Esophagus muscularis mucosa (tissue), 4 donors: ENCODE data around the gene SLCO2A1. TPM values are rescaled to one million over a fixed set of nuclear protein-coding genes. Genes with fewer than 3 reads are reported as not detected.
A peak's percentile ranks its signal among the peaks of the same experiment; 100 is the strongest.

Experiments
- DNase-seq: peaks from one replicate; pipeline ENCODE4 v3.0.0-alpha.2; 2017; ENCODE audit errors: extremely low spot score
- H3K27ac ChIP-seq, 4 donors: fragments of 200-600 bp; sonication (generic); replicated peaks in 1 of 4; 1 replicate in 3 of 4; 2 replicates in 1 of 4; pipeline ENCODE4 v1.5.1; 2016 to 2019; ENCODE audit warnings: mild to moderate bottlenecking in 1 of 4
- H3K27me3 ChIP-seq, 4 donors: fragments of 200-600 bp; sonication (generic); one replicate each; pipeline versions ENCODE4 v1.5.1 to v1.6.0; 2016 to 2019
- H3K36me3 ChIP-seq, 4 donors: fragments of 200-600 bp; sonication (generic); one replicate each; pipeline ENCODE4 v1.5.1; 2016 to 2019
- H3K4me1 ChIP-seq, 4 donors: fragments of 200-600 bp; sonication (generic); one replicate each; pipeline ENCODE4 v1.5.1; 2016 to 2019
- H3K4me3 ChIP-seq, 4 donors: fragments of 200-600 bp; sonication (generic); 1 replicate in 2 of 4; 2 replicates in 2 of 4; pipeline ENCODE4 v1.5.1; 2016 to 2019; ENCODE audit warnings: mild to moderate bottlenecking in 4 of 4, moderate library complexity in 1 of 4
- H3K9me3 ChIP-seq, 4 donors: fragments of 200-600 bp; sonication (generic); 1 replicate in 3 of 4; 2 replicates in 1 of 4; pipeline ENCODE4 v1.5.1; 2016 to 2019
- EP300 ChIP-seq: sonication (generic); formaldehyde crosslinking; IDR thresholded peaks from one replicate; pipeline ENCODE4 v1.6.1; 2017; ENCODE audit warnings: antibody characterized with exemption
- POLR2A ChIP-seq: fragments of 450-650 bp; IDR thresholded peaks from one replicate; pipeline ENCODE4 v1.6.1; 2017; ENCODE audit warnings: antibody characterized with exemption, moderate library complexity, mild to moderate bottlenecking, low read depth
- POLR2AphosphoS5 ChIP-seq, 2 donors: sonication (generic); formaldehyde crosslinking; IDR thresholded peaks; one replicate each; pipeline ENCODE4 v1.6.1; 2017; ENCODE audit warnings: antibody characterized with exemption in 2 of 2
- WGBS: methylation state at CpG from one replicate; pipeline ENCODE4 v1.1.5; 2018; 5-methylcytosine and 5-hydroxymethylcytosine counted together
- intact Hi-C: fragments of 100-400 bp; cut with DNase I; formaldehyde crosslinking; loops from one replicate; pipeline ENCODE4 v1.15.1; 2023
- total RNA-seq, 4 donors: library from RNA; depleted of rRNA; stranded (reverse); fragments of >200 nt; gene quantifications; one replicate each; pipeline versions ENCODE4 v1.1.0 to v1.2.1, GENCODE V29; 2016
- TF ChIP-seq, protein P1 (sequence below), 3 experiments: fragments of 200-600 bp in 2 of 3; fragments of 450-650 bp in 1 of 3; sonication (generic) in 2 of 3; IDR thresholded peaks; one replicate each; pipeline ENCODE4 v1.5.1; 2017 to 2019; ENCODE audit warnings: antibody characterized with exemption in 3 of 3, mild to moderate bottlenecking in 2 of 3, moderate library complexity in 1 of 3

The SLCO2A1 gene
- total RNA-seq, 4 donors from 2014 or later, result 8.3 to 17.6 (median 13.8) TPM

- Histone ChIP-seq H3K36me3 (no peaks in the 10 kb centered on the region), H3K27me3 (no peaks in the 10 kb centered on the region), H3K9me3 (no peaks in the 10 kb centered on the region), H3K4me1 (peaks cover 0 to 8% (median 2%) of the 10 kb centered on the region in 4 donors), H3K4me3 (no peak overlapping the region), H3K27ac (no peak overlapping the region)
- intact Hi-C loops, result loop anchor here (10.0 kb wide), 1 partner anchor 101 kb away; no protein-coding TSS in a partner anchor
- 93% methylated on average over 4 of the region's 5 CpGs for WGBS
- TF ChIP-seq POLR2A (no peak), POLR2AphosphoS5 (IDR thresholded peaks at IDR 0.05) (no peak), EP300 (no peak)
- TF ChIP-seq, protein P1, sequence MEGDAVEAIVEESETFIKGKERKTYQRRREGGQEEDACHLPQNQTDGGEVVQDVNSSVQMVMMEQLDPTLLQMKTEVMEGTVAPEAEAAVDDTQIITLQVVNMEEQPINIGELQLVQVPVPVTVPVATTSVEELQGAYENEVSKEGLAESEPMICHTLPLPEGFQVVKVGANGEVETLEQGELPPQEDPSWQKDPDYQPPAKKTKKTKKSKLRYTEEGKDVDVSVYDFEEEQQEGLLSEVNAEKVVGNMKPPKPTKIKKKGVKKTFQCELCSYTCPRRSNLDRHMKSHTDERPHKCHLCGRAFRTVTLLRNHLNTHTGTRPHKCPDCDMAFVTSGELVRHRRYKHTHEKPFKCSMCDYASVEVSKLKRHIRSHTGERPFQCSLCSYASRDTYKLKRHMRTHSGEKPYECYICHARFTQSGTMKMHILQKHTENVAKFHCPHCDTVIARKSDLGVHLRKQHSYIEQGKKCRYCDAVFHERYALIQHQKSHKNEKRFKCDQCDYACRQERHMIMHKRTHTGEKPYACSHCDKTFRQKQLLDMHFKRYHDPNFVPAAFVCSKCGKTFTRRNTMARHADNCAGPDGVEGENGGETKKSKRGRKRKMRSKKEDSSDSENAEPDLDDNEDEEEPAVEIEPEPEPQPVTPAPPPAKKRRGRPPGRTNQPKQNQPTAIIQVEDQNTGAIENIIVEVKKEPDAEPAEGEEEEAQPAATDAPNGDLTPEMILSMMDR (IDR thresholded peaks at IDR 0.05), result no peak
- no peak for DNase-seq
Measured at GRCh38 chr3:134036291-134036690, 6.6 kb upstream of the SLCO2A1 start.

- no peaks in the 10 kb centered on the region for H3K27me3 ChIP-seq
- no peak for DNase-seq
- H3K4me3 ChIP-seq, result no peak overlapping the region
- no peak overlapping the region for H3K27ac ChIP-seq
- WGBS, result 97% methylated on average over 8 of the region's 8 CpGs
- peaks cover 0 to 8% (median 5%) of the 10 kb centered on the region in 4 donors for H3K4me1 ChIP-seq
- no peaks in the 10 kb centered on the region for H3K36me3 ChIP-seq
- intact Hi-C loops, result loop anchor here (10.0 kb wide), 1 partner anchor 101 kb away; no protein-coding TSS in a partner anchor
- H3K9me3 ChIP-seq, result no peaks in the 10 kb centered on the region
- TF ChIP-seq, protein P1 (IDR thresholded peaks at IDR 0.05), result no peak
- TF ChIP-seq POLR2A (no peak), EP300 (no peak), POLR2AphosphoS5 (IDR thresholded peaks at IDR 0.05) (no peak)
Measured at GRCh38 chr3:134035836-134036235, 6.1 kb upstream of the SLCO2A1 start.

DNA sequence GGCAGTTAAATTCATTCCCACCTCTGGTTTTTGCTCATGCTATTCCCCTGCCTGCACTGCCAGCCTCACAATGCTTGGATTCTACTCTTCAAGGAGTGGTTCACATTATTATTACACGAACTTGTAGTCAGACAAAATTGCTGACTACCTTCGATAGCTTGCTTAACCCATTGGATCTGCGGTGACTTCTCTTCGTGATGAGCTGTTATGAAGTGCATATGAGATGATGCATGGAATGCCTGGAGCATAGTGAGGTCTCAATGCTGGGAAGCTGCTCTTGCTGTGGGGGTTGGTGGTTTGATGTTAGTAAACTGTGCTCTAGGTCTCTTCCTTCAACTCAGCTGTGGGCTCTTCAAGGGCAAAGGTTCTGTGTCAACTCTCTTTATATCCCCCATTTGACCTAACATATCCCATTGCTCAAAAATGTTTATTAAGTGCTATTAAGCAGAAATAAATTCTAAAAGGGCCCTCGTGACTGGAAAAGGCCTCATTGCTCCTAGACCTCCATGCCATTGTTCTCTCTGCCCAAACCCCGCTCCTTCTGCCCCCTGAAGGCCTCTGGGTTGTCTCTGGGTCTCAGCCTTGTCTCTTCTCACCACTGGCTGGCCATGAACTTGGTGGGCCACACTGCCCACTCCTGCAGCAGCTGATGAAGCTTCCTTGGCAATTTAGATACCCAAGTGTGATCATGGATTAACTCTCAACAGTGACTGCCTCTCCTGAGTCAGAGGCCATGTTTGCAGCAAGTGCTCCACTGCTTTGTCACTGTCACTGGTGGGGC, 4.5 kb upstream of the SLCO2A1 start:
- Histone ChIP-seq H3K4me1 (peaks cover 6 to 21% (median 18%) of the 10 kb centered on the region in 4 donors), H3K27me3 (peaks cover 0 to 6% (median 0%) of the 10 kb centered on the region in 4 donors), H3K9me3 (no peaks in the 10 kb centered on the region), H3K27ac (no peak overlapping the region), H3K4me3 (no peak overlapping the region), H3K36me3 (no peaks in the 10 kb centered on the region)
- intact Hi-C loops, result loop anchor here (10.0 kb wide), 1 partner anchor 99 kb away; no protein-coding TSS in a partner anchor
- WGBS, result 89% methylated on average over 6 of the region's 6 CpGs
- no peak for TF ChIP-seq EP300
- TF ChIP-seq, protein P1 (IDR thresholded peaks at IDR 0.05), result no peak
- no peak for TF ChIP-seq POLR2A
- TF ChIP-seq POLR2AphosphoS5 (IDR thresholded peaks at IDR 0.05), result no peak
- peak; percentile 85 for DNase-seq

DNA sequence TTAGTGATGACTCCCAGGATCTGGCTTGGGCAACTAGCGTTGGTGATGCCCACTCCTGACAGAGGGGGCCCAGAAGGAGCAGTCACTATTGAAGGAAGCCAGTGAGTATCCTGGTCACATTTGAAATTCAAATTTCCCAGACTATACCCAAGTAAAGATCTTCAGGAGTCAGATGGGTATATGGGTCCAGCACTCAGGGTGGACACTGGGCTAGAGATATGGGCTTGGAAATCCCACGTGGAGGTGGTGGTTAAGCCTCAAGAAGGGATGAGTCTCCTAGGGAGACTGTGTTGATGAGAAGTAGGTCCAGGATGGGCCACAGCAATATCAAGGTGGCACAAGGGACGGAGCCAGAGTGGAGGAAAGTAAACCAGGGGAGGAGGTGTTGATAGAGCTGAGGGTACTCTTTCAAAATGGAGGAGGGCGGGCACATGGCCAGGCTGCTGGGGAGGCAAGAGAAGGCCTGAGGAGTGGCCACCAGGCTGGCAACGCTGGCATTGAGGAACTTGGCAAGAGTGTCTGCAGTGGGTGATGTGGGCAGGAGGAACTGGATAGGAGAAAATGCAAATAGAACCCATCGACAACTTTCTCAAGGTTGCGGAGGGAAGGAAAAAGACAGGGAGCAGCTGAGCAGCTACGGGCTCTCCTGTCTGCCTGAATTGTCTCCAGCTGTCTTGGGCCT, 3.7 kb upstream of the SLCO2A1 start:
- Histone ChIP-seq H3K9me3 (no peaks in the 10 kb centered on the region), H3K4me3 (no peak overlapping the region), H3K4me1 (peaks cover 11 to 27% (median 21%) of the 10 kb centered on the region in 4 donors), H3K36me3 (no peaks in the 10 kb centered on the region), H3K27ac (no peak overlapping the region), H3K27me3 (peaks cover 0 to 12% (median 0%) of the 10 kb centered on the region in 4 donors)
- intact Hi-C loops, result loop anchor here (10.0 kb wide), 1 partner anchor 99 kb away; no protein-coding TSS in a partner anchor
- DNase-seq, result peak; percentile 87
- TF ChIP-seq POLR2AphosphoS5 (IDR thresholded peaks at IDR 0.05) (no peak), EP300 (no peak), POLR2A (no peak)
- TF ChIP-seq, protein P1 (IDR thresholded peaks at IDR 0.05), result no peak
- WGBS, result 85% methylated on average over 8 of the region's 8 CpGs
